ENCODE measurements around the gene CDKN3. TPM values are rescaled to one million over a fixed set of nuclear protein-coding genes. Genes with fewer than 3 reads are reported as not detected.
"Not testable (repeated sequence)": the region's sequence is repeated elsewhere in the genome, so short reads cannot be mapped to it uniquely, and the experiment has no call there.

The CDKN3 gene
- total RNA-seq, 2 donors from 2014 or later, result 62.1 to 106 TPM

DNA sequence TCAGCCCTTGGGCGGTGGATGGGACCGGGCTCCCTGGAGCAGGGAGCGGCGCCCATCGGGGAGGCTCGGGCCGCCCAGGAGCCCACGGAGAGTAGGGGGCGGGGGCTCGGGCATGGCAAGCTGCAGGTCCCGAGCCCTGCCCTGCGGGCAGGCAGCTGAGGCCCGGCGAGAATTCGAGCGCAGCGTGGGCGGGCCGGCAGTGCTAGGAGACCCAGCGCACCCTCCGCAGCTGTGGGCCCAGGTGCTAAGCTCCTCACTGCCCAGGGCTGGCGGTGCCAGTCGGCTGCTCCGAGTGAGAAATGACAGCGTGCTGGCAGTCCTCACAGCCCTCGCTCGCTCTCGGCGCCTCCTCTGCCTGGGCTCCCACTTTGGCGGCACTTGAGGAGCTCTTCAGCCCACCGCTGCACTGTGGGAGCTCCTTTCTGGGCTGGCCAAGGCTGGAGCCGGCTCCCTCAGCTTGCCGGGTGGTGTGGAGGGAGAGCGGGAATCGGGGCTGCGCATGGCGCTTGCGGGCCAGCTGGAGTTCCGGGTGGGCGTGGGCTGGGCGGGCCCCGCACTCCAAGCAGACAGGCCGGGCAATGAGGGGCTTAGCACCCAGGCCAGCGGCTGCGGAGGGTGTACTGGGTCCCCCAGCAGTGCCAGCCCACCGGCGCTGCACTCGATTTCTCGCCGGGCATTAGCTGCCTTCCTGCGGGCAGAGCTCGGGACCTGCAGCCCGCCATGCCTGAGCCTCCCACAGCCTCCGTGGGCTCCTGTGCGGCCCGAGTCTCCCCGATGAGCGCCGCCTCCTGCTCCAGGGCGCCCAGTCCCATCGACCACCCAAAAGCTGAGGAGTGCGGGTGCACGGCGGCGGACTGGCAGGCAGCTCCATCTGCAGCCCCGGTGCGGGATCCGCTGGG, 3.6 kb upstream of the CDKN3 start:
- not testable (repeated sequence) for DNase-seq (ENCODE audit: low spot score in 2 of 2); H3K27ac Mint-ChIP-seq; H3K9me3 Mint-ChIP-seq; ATAC-seq
- peaks cover 6 to 12% of the 10 kb centered on the region in 2 donors for H3K36me3 Mint-ChIP-seq

DNA sequence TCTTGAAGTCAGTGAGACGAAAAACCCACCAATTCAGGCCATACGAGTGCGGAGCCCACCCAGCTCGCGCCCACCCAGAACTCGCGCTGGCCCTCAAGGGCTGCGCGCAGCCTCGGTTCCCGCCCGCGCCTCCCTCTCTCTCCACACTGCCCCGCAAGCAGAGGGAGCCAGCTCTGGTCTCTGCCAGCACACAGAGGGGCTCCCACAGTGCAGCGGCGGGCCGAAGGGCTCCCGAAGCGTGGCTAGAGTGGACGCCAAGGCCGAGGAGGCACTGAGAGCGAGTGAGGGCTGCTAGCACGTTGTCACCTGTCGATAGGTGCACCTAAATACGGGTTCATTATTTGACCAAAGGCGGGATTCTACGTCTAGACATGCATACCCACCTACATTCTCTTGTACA, 2.2 kb upstream of the CDKN3 start:
- peaks cover 6 to 12% of the 10 kb centered on the region in 2 donors for H3K36me3 Mint-ChIP-seq
- DNase-seq (ENCODE audit: low spot score in 2 of 2), result no peak
- ATAC-seq, result no peak
- no peak overlapping the region for H3K27ac Mint-ChIP-seq
- H3K9me3 Mint-ChIP-seq, result no peaks in the 10 kb centered on the region

DNA sequence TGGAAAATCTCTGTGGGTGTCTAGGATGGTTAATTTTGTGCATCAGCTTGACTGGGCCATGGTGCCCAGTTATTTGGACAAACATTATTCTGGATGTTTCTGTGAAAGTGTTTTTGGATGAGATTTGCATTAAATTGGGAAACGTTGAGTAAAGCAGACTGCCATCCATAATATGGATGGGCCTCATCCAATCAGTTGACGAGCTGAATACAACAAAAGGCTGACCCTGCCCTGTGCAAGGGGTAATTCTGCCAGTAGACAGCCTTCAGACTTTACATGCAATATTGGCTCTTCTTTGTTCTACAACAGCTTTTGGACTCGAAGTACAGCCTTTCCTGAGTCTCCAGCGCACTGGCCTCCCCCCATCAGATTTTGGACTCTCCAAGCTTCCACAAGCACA, 1.5 kb upstream of the CDKN3 start:
- H3K9me3 Mint-ChIP-seq, result no peaks in the 10 kb centered on the region
- H3K27ac Mint-ChIP-seq, result no peak overlapping the region
- DNase-seq (ENCODE audit: low spot score in 2 of 2) (no peak), ATAC-seq (no peak)
- H3K36me3 Mint-ChIP-seq, result peaks cover 6 to 12% of the 10 kb centered on the region in 2 donors

GRCh38 chr14:54395716-54396115, 1.1 kb upstream of the CDKN3 start:
- DNase-seq (ENCODE audit: low spot score in 2 of 2), result no peak
- Mint-ChIP-seq H3K27ac (no peak overlapping the region), H3K9me3 (no peaks in the 10 kb centered on the region), H3K36me3 (peaks cover 6 to 12% of the 10 kb centered on the region in 2 donors)
- ATAC-seq, result no peak

DNA sequence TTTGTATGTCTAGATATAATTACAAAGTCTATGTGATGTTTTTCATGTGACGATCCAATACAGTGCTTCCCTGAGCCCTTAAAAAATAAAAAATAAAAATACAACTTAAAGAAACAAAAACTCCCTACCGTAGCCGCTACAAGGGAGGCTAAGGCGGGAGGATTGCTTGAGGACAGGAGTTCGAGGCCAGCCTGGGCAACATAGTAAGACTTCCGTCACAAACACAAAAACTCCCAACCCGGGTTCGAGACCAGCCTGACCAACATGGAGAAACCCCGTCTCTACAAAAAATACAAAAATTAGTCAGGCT, 669 bp upstream of the CDKN3 start:
- DNase-seq (ENCODE audit: low spot score in 2 of 2), result no peak
- H3K27ac Mint-ChIP-seq, result peak overlapping the region; percentile 81 to 98
- no peak for ATAC-seq
- no peaks in the 10 kb centered on the region for H3K9me3 Mint-ChIP-seq
- H3K36me3 Mint-ChIP-seq, result peaks cover 6 to 12% of the 10 kb centered on the region in 2 donors

DNA sequence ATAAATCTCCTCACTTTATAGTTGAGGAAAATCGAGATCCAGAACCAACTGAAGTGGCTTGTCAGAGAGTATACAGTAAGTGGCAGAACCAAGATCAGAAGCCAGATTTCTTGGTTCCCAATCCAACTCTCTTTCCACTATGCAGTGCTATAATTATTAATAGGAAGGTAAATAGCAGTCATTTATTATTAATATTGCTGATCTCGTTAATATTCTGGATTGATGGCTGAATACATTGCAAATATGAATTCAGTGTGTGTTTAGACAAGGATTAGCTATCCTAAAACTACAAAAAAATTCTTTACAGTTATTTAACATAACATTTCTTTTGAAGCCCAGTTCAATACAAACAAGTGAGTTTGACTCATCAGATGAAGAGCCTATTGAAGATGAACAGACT, 2.8 kb downstream of the CDKN3 start:
- Mint-ChIP-seq H3K9me3 (no peaks in the 10 kb centered on the region), H3K36me3 (peaks cover 12 to 38% of the 10 kb centered on the region in 2 donors), H3K27ac (no peak overlapping the region)
- DNase-seq (ENCODE audit: low spot score in 2 of 2), result no peak
- ATAC-seq, result no peak

DNA sequence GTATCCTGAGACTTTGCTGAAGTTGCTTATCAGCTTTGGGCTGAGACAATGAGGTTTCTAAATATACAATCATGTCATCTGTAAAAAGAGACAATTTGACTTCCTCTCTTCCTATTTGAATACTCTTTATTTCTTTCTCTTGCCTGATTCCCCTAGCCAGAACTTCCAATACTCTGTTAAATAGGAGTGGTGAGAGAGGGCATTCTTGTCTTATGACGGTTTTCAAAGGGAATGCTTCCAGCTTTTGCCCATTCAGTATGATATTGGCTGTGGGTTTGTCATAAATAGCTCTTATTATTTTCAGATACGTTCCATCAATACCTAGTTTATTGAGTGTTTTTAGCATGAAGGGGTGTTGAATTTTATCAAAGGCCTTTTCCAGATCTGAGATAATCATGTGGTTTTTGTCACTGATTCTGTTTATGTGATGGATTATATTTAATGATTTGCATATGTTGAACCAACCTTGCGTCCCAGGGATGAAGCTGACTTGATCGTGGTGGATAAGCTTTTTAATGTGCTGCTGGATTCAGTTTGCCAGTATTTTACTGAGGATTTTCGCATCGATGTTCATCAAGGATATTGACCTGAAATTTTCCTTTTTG, 6.7 kb downstream of the CDKN3 start:
- peaks cover 33 to 64% of the 10 kb centered on the region in 2 donors for H3K36me3 Mint-ChIP-seq
- not testable (repeated sequence) for DNase-seq (ENCODE audit: low spot score in 2 of 2); H3K9me3 Mint-ChIP-seq; H3K27ac Mint-ChIP-seq; ATAC-seq

- Mint-ChIP-seq H3K36me3 (peaks cover 32 to 40% of the 10 kb centered on the region in 2 donors), H3K27ac (no peak overlapping the region), H3K9me3 (peaks cover 0 to 5% of the 10 kb centered on the region in 2 donors)
- no peak for ATAC-seq
- DNase-seq (ENCODE audit: low spot score in 2 of 2), result no peak
Measured at GRCh38 chr14:54410215-54410614, 13.4 kb downstream of the CDKN3 start.

DNA sequence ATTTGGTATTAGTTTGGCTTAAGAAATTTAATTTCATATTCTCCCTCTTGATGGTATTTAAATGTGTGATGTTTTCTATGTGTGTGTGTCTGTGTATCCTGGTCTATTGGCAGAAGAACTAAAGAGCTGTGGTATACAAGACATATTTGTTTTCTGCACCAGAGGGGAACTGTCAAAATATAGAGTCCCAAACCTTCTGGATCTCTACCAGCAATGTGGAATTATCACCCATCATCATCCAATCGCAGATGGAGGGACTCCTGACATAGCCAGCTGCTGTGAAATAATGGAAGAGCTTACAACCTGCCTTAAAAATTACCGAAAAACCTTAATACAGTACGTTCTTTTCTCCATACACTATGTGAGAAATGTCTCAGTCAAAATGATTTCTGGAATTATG, 14.6 kb downstream of the CDKN3 start:
- DNase-seq (ENCODE audit: low spot score in 2 of 2), result no peak
- Mint-ChIP-seq H3K36me3 (peaks cover 22 to 30% of the 10 kb centered on the region in 2 donors), H3K27ac (no peak overlapping the region), H3K9me3 (peaks cover 0 to 3% of the 10 kb centered on the region in 2 donors)
- ATAC-seq, result no peak

GRCh38 chr14:54420478-54421142, 23.8 kb downstream of the CDKN3 start:
- H3K36me3 Mint-ChIP-seq, result peaks cover 0 to 6% of the 10 kb centered on the region in 2 donors
- ATAC-seq, result peak; percentile 40 to 56
- peak overlapping the region in 1 of 2 donors; percentile 31 for H3K27ac Mint-ChIP-seq
- no peaks in the 10 kb centered on the region for H3K9me3 Mint-ChIP-seq
- DNase-seq (ENCODE audit: low spot score in 2 of 2), result no peak

GRCh38 chr14:54423991-54424390, 27.2 kb downstream of the CDKN3 start:
- H3K9me3 Mint-ChIP-seq, result no peaks in the 10 kb centered on the region
- DNase-seq (ENCODE audit: low spot score in 2 of 2), result no peak
- ATAC-seq, result peak in 1 of 2 donors; percentile 43
- H3K27ac Mint-ChIP-seq, result peak overlapping the region in 1 of 2 donors; percentile 35
- H3K36me3 Mint-ChIP-seq, result peaks cover under 1 to 21% of the 10 kb centered on the region in 2 donors

DNA sequence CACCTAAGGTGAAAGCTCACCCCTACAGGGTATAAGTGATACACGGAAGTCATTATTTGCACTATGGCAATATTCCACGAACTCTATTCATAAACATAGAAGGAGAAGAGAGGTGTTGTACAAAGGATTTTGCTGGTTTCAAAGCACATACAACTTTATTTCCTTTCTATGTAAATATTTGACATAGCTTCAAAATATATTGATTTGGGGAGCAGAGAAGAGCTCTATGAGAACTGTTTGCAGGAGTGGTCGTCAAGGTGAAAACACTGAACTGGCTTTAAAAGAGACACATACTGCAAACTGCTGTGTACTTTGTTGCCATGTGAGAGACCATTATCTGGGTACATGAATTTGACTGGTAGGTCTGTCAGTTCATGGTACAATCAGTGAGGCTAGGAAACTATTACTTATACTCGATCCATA, 27.7 kb downstream of the CDKN3 start:
- H3K9me3 Mint-ChIP-seq, result no peaks in the 10 kb centered on the region
- no peak for ATAC-seq
- peaks cover 6 to 26% of the 10 kb centered on the region in 2 donors for H3K36me3 Mint-ChIP-seq
- H3K27ac Mint-ChIP-seq, result peak overlapping the region in 1 of 2 donors; percentile 35
- DNase-seq (ENCODE audit: low spot score in 2 of 2), result no peak

DNA sequence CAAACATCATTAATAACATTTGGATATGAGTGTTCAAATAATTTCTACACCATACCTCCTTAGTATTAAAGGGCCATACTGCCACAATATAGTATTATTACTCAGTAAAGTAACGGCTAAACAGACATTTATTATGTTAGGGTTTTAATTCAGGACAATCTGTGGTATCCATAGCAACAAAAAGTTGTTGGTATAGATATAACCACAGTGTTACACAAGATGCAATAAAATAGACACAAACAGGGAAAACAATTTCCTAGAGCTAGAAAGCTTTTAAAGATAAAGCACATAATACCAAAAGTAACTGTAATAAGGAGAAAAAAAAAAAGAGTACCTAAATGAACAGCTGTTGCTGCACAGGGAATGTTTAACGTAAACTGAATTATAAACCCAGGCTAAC, 28.3 kb downstream of the CDKN3 start:
- H3K9me3 Mint-ChIP-seq, result no peaks in the 10 kb centered on the region
- no peak for ATAC-seq
- H3K27ac Mint-ChIP-seq, result no peak overlapping the region
- H3K36me3 Mint-ChIP-seq, result peaks cover 6 to 31% of the 10 kb centered on the region in 2 donors
- DNase-seq (ENCODE audit: low spot score in 2 of 2), result no peak

- Mint-ChIP-seq H3K9me3 (no peaks in the 10 kb centered on the region), H3K36me3 (peaks cover 6 to 37% of the 10 kb centered on the region in 2 donors)
- no peak for ATAC-seq
Measured at GRCh38 chr14:54425537-54426274, 28.9 kb downstream of the CDKN3 start.

GRCh38 chr14:54427871-54428270, 31.1 kb downstream of the CDKN3 start:
- H3K9me3 Mint-ChIP-seq, result no peaks in the 10 kb centered on the region
- no peak for DNase-seq (ENCODE audit: low spot score in 2 of 2)
- no peak for ATAC-seq
- H3K27ac Mint-ChIP-seq, result peak overlapping the region in 1 of 2 donors; percentile 60
- H3K36me3 Mint-ChIP-seq, result peaks cover 6 to 44% of the 10 kb centered on the region in 2 donors

More at GRCh38 chr14:54425537-54426274, 28.9 kb downstream of the CDKN3 start:
- DNase-seq (ENCODE audit: low spot score in 2 of 2), result no peak
- peak overlapping the region in 1 of 2 donors; percentile 1 for H3K27ac Mint-ChIP-seq

DNA sequence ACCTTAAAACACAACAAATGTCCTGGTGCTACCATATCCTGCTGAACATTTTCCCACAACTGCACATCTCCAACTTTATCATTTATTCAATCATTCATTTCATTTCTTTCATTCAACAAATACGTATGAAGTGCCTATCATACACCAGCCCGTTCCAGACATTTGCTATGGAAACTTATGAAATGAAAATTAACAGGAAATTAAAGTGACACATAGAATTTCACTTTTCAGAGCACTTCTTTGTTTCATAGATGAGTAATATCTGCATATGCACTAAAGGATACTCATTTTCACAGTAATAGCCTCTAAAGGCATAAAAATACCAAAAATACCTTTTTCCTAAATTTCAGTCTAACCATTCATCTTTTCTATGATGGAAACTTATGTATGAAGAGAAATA, 31.7 kb downstream of the CDKN3 start:
- no peaks in the 10 kb centered on the region for H3K9me3 Mint-ChIP-seq

More for the DNA sequence above, 31.7 kb downstream of the CDKN3 start:
- no peak for DNase-seq (ENCODE audit: low spot score in 2 of 2)
- ATAC-seq, result peak; percentile 78 to 86
- peak overlapping the region; percentile 50 to 60 for H3K27ac Mint-ChIP-seq
- H3K36me3 Mint-ChIP-seq, result peaks cover 6 to 44% of the 10 kb centered on the region in 2 donors

All from activated naive CD4-positive, alpha-beta T cell treated with anti-CD3 and anti-CD28 coated beads, Interleukin-2, amount 50 U/mL, for 72 hours (primary cell).